DOHH2 (cell line): ENCODE data around the gene ASTN1.

Source experiments
- H3F3A ChIP-seq: fragments of 200-600 bp; sonication (generic), shearing (Covaris generic); 2 replicates; pipeline ENCODE4 v1.6.0; 2016; ENCODE audit warnings: antibody characterized with exemption, mild to moderate bottlenecking; ENCODE audit not compliant: control insufficient read depth, insufficient read depth
- H3K27ac ChIP-seq: fragments of 200-600 bp; sonication (generic); 2 replicates; pipeline ENCODE4 v1.5.1; 2014; ENCODE audit warnings: low read depth, mild to moderate bottlenecking, low read length, moderate library complexity
- H3K27me3 ChIP-seq: fragments of 200-600 bp; sonication (generic); 2 replicates; pipeline ENCODE4 v1.6.1; 2014; ENCODE audit warnings: mild to moderate bottlenecking, low read length, mixed read lengths; ENCODE audit not compliant: control insufficient read depth
- H3K36me3 ChIP-seq: fragments of 200-600 bp; sonication (generic); 2 replicates; pipeline ENCODE4 v1.6.1; 2014; ENCODE audit warnings: mild to moderate bottlenecking, low read length, moderate library complexity, mixed read lengths; ENCODE audit not compliant: control insufficient read depth
- H3K4me1 ChIP-seq: fragments of 200-600 bp; sonication (generic); 2 replicates; pipeline ENCODE4 v1.6.1; 2014; ENCODE audit warnings: mild to moderate bottlenecking, low read length, mixed read lengths; ENCODE audit not compliant: control insufficient read depth
- H3K4me2 ChIP-seq: fragments of 200-600 bp; sonication (generic); 2 replicates; pipeline ENCODE4 v1.6.0; 2014; ENCODE audit warnings: mild to moderate bottlenecking, low read length, moderate library complexity
- H3K4me3 ChIP-seq: fragments of 200-600 bp; sonication (generic); 2 replicates; pipeline ENCODE4 v1.5.1; 2014; ENCODE audit warnings: mild to moderate bottlenecking, low read length, mixed read lengths
- H3K79me2 ChIP-seq: fragments of 200-600 bp; sonication (generic); 2 replicates; pipeline ENCODE4 v1.6.1; 2014; ENCODE audit warnings: mild to moderate bottlenecking, low read length, mixed read lengths; ENCODE audit not compliant: control insufficient read depth
- H3K9me2 ChIP-seq: fragments of 200-600 bp; sonication (generic); replicated peaks from 2 replicates; pipeline ENCODE4 v1.6.1; 2014; ENCODE audit warnings: mild to moderate bottlenecking, low read length, mixed read lengths; ENCODE audit not compliant: control insufficient read depth
- H3K9me3 ChIP-seq: fragments of 200-600 bp; sonication (generic); 2 replicates; pipeline ENCODE4 v1.6.1; 2014; ENCODE audit warnings: antibody characterized with exemption, low read length, mixed read lengths; ENCODE audit not compliant: control insufficient read depth, insufficient read depth
- H4K20me1 ChIP-seq: fragments of 200-600 bp; sonication (generic); 2 replicates; pipeline ENCODE4 v1.6.0; 2014; ENCODE audit warnings: low read depth, mild to moderate bottlenecking, antibody characterized with exemption, low read length, moderate library complexity; ENCODE audit not compliant: control insufficient read depth, insufficient read depth
- EZH2phosphoT487 ChIP-seq: fragments of 200-600 bp; sonication (generic); IDR thresholded peaks from 2 replicates; pipeline ENCODE4 v1.6.1; 2017; ENCODE audit warnings: borderline replicate concordance, mild to moderate bottlenecking, antibody characterized with exemption, low read length, moderate library complexity, mixed read lengths
- TF ChIP-seq, protein P1 (sequence below): fragments of 200-600 bp; sonication (generic); IDR thresholded peaks from one replicate; pipeline ENCODE4 v1.5.1; 2014; ENCODE audit warnings: antibody characterized with exemption, mild to moderate bottlenecking, low read depth, low read length; ENCODE audit not compliant: poor library complexity, severe bottlenecking

The ASTN1 gene

GRCh38 chr1:176964687-176965086 is 199.8 kb downstream of the ASTN1 start:
- H3K79me2 ChIP-seq, result no peaks in the 10 kb centered on the region
- H3K4me1 ChIP-seq, result no peaks in the 10 kb centered on the region
- no peak overlapping the region for H3K27ac ChIP-seq
- no peak for TF ChIP-seq EZH2phosphoT487
- TF ChIP-seq, protein P1, sequence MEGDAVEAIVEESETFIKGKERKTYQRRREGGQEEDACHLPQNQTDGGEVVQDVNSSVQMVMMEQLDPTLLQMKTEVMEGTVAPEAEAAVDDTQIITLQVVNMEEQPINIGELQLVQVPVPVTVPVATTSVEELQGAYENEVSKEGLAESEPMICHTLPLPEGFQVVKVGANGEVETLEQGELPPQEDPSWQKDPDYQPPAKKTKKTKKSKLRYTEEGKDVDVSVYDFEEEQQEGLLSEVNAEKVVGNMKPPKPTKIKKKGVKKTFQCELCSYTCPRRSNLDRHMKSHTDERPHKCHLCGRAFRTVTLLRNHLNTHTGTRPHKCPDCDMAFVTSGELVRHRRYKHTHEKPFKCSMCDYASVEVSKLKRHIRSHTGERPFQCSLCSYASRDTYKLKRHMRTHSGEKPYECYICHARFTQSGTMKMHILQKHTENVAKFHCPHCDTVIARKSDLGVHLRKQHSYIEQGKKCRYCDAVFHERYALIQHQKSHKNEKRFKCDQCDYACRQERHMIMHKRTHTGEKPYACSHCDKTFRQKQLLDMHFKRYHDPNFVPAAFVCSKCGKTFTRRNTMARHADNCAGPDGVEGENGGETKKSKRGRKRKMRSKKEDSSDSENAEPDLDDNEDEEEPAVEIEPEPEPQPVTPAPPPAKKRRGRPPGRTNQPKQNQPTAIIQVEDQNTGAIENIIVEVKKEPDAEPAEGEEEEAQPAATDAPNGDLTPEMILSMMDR, result no peak
- H3K4me2 ChIP-seq, result no peak overlapping the region
- no peaks in the 10 kb centered on the region for H3K27me3 ChIP-seq
- no peak overlapping the region for H3K4me3 ChIP-seq
- H4K20me1 ChIP-seq, result no peaks in the 10 kb centered on the region
- H3K9me2 ChIP-seq, result no peaks in the 10 kb centered on the region
- no peaks in the 10 kb centered on the region for H3F3A ChIP-seq
- no peaks in the 10 kb centered on the region for H3K36me3 ChIP-seq
- no peaks in the 10 kb centered on the region for H3K9me3 ChIP-seq

- Histone ChIP-seq H3K27ac (no peak overlapping the region), H3K27me3 (no peaks in the 10 kb centered on the region), H3K4me1 (no peaks in the 10 kb centered on the region), H3K4me2 (no peak overlapping the region), H3F3A (no peaks in the 10 kb centered on the region), H3K4me3 (no peak overlapping the region), H3K9me2 (no peaks in the 10 kb centered on the region), H3K9me3 (no peaks in the 10 kb centered on the region), H4K20me1 (no peaks in the 10 kb centered on the region), H3K79me2 (no peaks in the 10 kb centered on the region), H3K36me3 (no peaks in the 10 kb centered on the region)
- no peak for TF ChIP-seq EZH2phosphoT487
- TF ChIP-seq, protein P1, result no peak
Measured at GRCh38 chr1:176963181-176963580, 201.3 kb downstream of the ASTN1 start.

- H3K4me2 ChIP-seq, result no peak overlapping the region
- no peaks in the 10 kb centered on the region for H3K79me2 ChIP-seq
- no peak overlapping the region for H3K4me3 ChIP-seq
- no peaks in the 10 kb centered on the region for H3K4me1 ChIP-seq
- no peaks in the 10 kb centered on the region for H3K9me2 ChIP-seq
- H3F3A ChIP-seq, result no peaks in the 10 kb centered on the region
- H3K9me3 ChIP-seq, result no peaks in the 10 kb centered on the region
- H4K20me1 ChIP-seq, result no peaks in the 10 kb centered on the region
- H3K27ac ChIP-seq, result no peak overlapping the region
- H3K36me3 ChIP-seq, result no peaks in the 10 kb centered on the region
- H3K27me3 ChIP-seq, result no peaks in the 10 kb centered on the region
- TF ChIP-seq, protein P1, result no peak
- TF ChIP-seq EZH2phosphoT487, result no peak
Measured at GRCh38 chr1:176961678-176962077, 202.8 kb downstream of the ASTN1 start.
